Right cardiac atrium (tissue), 5 donors: ENCODE results near the gene ZNF354C. TPM values are rescaled to one million over a fixed set of nuclear protein-coding genes. Genes with fewer than 3 reads are reported as not detected.
A peak's percentile ranks its signal among the peaks of the same experiment; 100 is the strongest.
"Not testable (repeated sequence)": the region's sequence is repeated elsewhere in the genome, so short reads cannot be mapped to it uniquely, and the experiment has no call there.

Source experiments
- ATAC-seq, 2 donors: fragments of 200-7000 bp; cut with Tn5 transposase; one replicate each; pipeline versions ENCODE4 v1.8.0 to v1.9.1; 2020; ENCODE audit warnings: moderate library complexity in 2 of 2, mild to moderate bottlenecking in 1 of 2
- DNase-seq, 3 donors: peaks; one replicate each; pipeline ENCODE4 v3.0.0-alpha.2; 2020
- H3K27ac ChIP-seq: one replicate; pipeline ENCODE4 v1.5.1; 2013; ENCODE audit warnings: mild to moderate bottlenecking, low read length, control low read depth, moderate library complexity
- H3K27me3 ChIP-seq: one replicate; pipeline ENCODE4 v1.6.1; 2013; ENCODE audit not compliant: control insufficient read depth, insufficient read depth
- H3K4me1 ChIP-seq: one replicate; pipeline ENCODE4 v1.6.1; 2013; ENCODE audit warnings: low read length; ENCODE audit not compliant: control insufficient read depth, insufficient read depth
- H3K4me3 ChIP-seq: one replicate; pipeline ENCODE4 v1.5.1; 2013; ENCODE audit warnings: low read length, control low read depth
- H3K9me3 ChIP-seq: one replicate; pipeline ENCODE4 v1.6.1; 2013; ENCODE audit warnings: low read length; ENCODE audit not compliant: control insufficient read depth
- WGBS: extraction: QIAGEN DNeasy Blood & Tissue Kit; methylation state at CpG from one replicate; pipeline ENCODE4 v1.1.7; 2013; 5-methylcytosine and 5-hydroxymethylcytosine counted together
- intact Hi-C, 4 donors: fragments of 100-400 bp; cut with DNase I; formaldehyde crosslinking; loops; one replicate each; pipeline versions ENCODE4 v1.11.0 to v1.14.0; 2022 to 2023
- polyA plus RNA-seq: library from polyadenylated mRNA; stranded (reverse); fragments of 200-250 nt; gene quantifications from one replicate; pipeline ENCODE4 v1.2.3, GENCODE V29; 2013
- total RNA-seq, 4 donors: library from RNA; stranded (reverse); fragmentation: NEBNext Ultra II Directional; extraction: Animal tissue kit (Norgen Biotek cat#: 25700); gene quantifications; one replicate each; pipeline ENCODE4 v1.2.1, GENCODE V29; 2021
- donor health status: healthy with polysubstance abuse.
- donor health status: DM: no; HTN: yes; CAD: no.
- donor health status: DM: no; HTN: no; CAD: no.
- donor health status: DM: no; HTN: yes; CAD: no; lungs with severe emphysema.
- donor health status: DM: yes; HTN: yes; CAD: no.

Gene ZNF354C
- total and polyA plus RNA-seq, 5 donors = 1.6 to 6.2 (median 5.3) TPM

- ATAC-seq (no peak), DNase-seq (peak; percentile 15 to 67 (median 58))
- Histone ChIP-seq H3K27me3 (no peaks in the 10 kb centered on the region), H3K4me1 (peaks cover 10% of the 10 kb centered on the region), H3K27ac (no peak overlapping the region), H3K4me3 (peak overlapping the region; percentile 80), H3K9me3 (peaks cover 3% of the 10 kb centered on the region)
- intact Hi-C loops = loop anchor here in 2 of 4 donors (5.0 kb wide), 2 partner anchors 39 to 329 kb away; partner anchors contain the start of genes ZNF354A (in 1 of the 2) and ZNF879 (in 1 of the 2)
- WGBS = 74% methylated on average over 19 of the region's 19 CpGs
These were observed 852 bp downstream of the ZNF354C start for GRCh38 chr5:179061025-179061424.

GRCh38 chr5:179065703-179066102 lies 5.5 kb downstream of the ZNF354C start:
- DNase-seq (no peak), ATAC-seq (no peak)
- Histone ChIP-seq H3K27me3 (no peaks in the 10 kb centered on the region), H3K4me3 (no peak overlapping the region), H3K9me3 (peaks cover 10% of the 10 kb centered on the region), H3K4me1 (peaks cover 10% of the 10 kb centered on the region), H3K27ac (no peak overlapping the region)
- 96% methylated on average over 6 of the region's 6 CpGs for WGBS
- intact Hi-C loops = no loop called here

- ATAC-seq (no peak), DNase-seq (no peak)
- no peaks in the 10 kb centered on the region for H3K27me3 ChIP-seq
- no peaks in the 10 kb centered on the region for H3K4me1 ChIP-seq
- intact Hi-C loops = no loop called here
- H3K27ac ChIP-seq = no peak overlapping the region
- peaks cover 33% of the 10 kb centered on the region for H3K9me3 ChIP-seq
- peak overlapping the region; percentile 23 for H3K4me3 ChIP-seq
- WGBS = 98% methylated on average over 11 of the region's 11 CpGs
These were observed 19.2 kb downstream of the ZNF354C start for GRCh38 chr5:179079165-179079987.

- ATAC-seq = no peak
- intact Hi-C loops = no loop called here
These were observed 20.6 kb downstream of the ZNF354C start for GRCh38 chr5:179080724-179081123.

GRCh38 chr5:179089502-179089901 lies 29.3 kb downstream of the ZNF354C start:
- WGBS = 73% methylated on average over 2 of the region's 2 CpGs
- ATAC-seq = no peak
- peaks cover 6% of the 10 kb centered on the region for H3K9me3 ChIP-seq
- no peaks in the 10 kb centered on the region for H3K4me1 ChIP-seq
- intact Hi-C loops = no loop called here
- H3K27ac ChIP-seq = no peak overlapping the region
- no peaks in the 10 kb centered on the region for H3K27me3 ChIP-seq
- DNase-seq = no peak
- no peak overlapping the region for H3K4me3 ChIP-seq

More at GRCh38 chr5:179080724-179081123, 20.6 kb downstream of the ZNF354C start:
- H3K27ac ChIP-seq = no peak overlapping the region
- H3K4me3 ChIP-seq = no peak overlapping the region
- peaks cover 31% of the 10 kb centered on the region for H3K9me3 ChIP-seq
- H3K27me3 ChIP-seq = no peaks in the 10 kb centered on the region
- 97% methylated on average over 4 of the region's 4 CpGs for WGBS
- DNase-seq = no peak
- no peaks in the 10 kb centered on the region for H3K4me1 ChIP-seq

GRCh38 chr5:179101282-179101681 lies 41.1 kb downstream of the ZNF354C start:
- H3K27ac ChIP-seq, H3K9me3 ChIP-seq: not testable (repeated sequence)

GRCh38 chr5:179110528-179110927 lies 50.4 kb downstream of the ZNF354C start:
- peaks cover 8% of the 10 kb centered on the region for H3K9me3 ChIP-seq
- 91% methylated on average over 9 of the region's 9 CpGs for WGBS
- no peaks in the 10 kb centered on the region for H3K4me1 ChIP-seq
- DNase-seq (no peak), ATAC-seq (no peak)
- no peak overlapping the region for H3K27ac ChIP-seq
- intact Hi-C loops = no loop called here
- no peak overlapping the region for H3K4me3 ChIP-seq
- no peaks in the 10 kb centered on the region for H3K27me3 ChIP-seq

More at GRCh38 chr5:179101282-179101681, 41.1 kb downstream of the ZNF354C start:
- intact Hi-C loops, ATAC-seq, H3K27me3 ChIP-seq, H3K4me1 ChIP-seq, DNase-seq, H3K4me3 ChIP-seq: not testable (repeated sequence)
- 98% methylated on average over 17 of the region's 17 CpGs for WGBS

- Histone ChIP-seq H3K27me3 (no peaks in the 10 kb centered on the region), H3K4me1 (no peaks in the 10 kb centered on the region), H3K27ac (no peak overlapping the region), H3K4me3 (no peak overlapping the region), H3K9me3 (peaks cover 8% of the 10 kb centered on the region)
- intact Hi-C loops = no loop called here
- WGBS = 86% methylated on average over 21 of the region's 21 CpGs
- DNase-seq (no peak), ATAC-seq (no peak)
These were observed 51.4 kb downstream of the ZNF354C start for GRCh38 chr5:179111267-179112207.

GRCh38 chr5:179112469-179113142 lies 52.4 kb downstream of the ZNF354C start:
- 94% methylated on average over 12 of the region's 12 CpGs for WGBS
- Histone ChIP-seq H3K4me1 (no peaks in the 10 kb centered on the region), H3K4me3 (no peak overlapping the region), H3K9me3 (peaks cover 8% of the 10 kb centered on the region), H3K27ac (no peak overlapping the region), H3K27me3 (no peaks in the 10 kb centered on the region)
- intact Hi-C loops = no loop called here
- no peak for ATAC-seq
- no peak for DNase-seq

- Histone ChIP-seq H3K4me3 (no peak overlapping the region), H3K27me3 (no peaks in the 10 kb centered on the region), H3K4me1 (no peaks in the 10 kb centered on the region), H3K27ac (no peak overlapping the region), H3K9me3 (peaks cover 8% of the 10 kb centered on the region)
- ATAC-seq = no peak
- WGBS = 89% methylated on average over 13 of the region's 13 CpGs
- DNase-seq = no peak
- intact Hi-C loops = no loop called here
These were observed 53.0 kb downstream of the ZNF354C start for GRCh38 chr5:179113143-179113530.
